Measurements from ENCODE around the gene SSH2. TPM values are rescaled to one million over a fixed set of nuclear protein-coding genes. Genes with fewer than 3 reads are reported as not detected.

Gene SSH2
- total and polyA plus RNA-seq, 9 of the 15 experiments (the other 6 are each of a cell fraction or from before 2014, with no cell fraction given): 3.9 to 16.1 (median 10.2) TPM

DNA sequence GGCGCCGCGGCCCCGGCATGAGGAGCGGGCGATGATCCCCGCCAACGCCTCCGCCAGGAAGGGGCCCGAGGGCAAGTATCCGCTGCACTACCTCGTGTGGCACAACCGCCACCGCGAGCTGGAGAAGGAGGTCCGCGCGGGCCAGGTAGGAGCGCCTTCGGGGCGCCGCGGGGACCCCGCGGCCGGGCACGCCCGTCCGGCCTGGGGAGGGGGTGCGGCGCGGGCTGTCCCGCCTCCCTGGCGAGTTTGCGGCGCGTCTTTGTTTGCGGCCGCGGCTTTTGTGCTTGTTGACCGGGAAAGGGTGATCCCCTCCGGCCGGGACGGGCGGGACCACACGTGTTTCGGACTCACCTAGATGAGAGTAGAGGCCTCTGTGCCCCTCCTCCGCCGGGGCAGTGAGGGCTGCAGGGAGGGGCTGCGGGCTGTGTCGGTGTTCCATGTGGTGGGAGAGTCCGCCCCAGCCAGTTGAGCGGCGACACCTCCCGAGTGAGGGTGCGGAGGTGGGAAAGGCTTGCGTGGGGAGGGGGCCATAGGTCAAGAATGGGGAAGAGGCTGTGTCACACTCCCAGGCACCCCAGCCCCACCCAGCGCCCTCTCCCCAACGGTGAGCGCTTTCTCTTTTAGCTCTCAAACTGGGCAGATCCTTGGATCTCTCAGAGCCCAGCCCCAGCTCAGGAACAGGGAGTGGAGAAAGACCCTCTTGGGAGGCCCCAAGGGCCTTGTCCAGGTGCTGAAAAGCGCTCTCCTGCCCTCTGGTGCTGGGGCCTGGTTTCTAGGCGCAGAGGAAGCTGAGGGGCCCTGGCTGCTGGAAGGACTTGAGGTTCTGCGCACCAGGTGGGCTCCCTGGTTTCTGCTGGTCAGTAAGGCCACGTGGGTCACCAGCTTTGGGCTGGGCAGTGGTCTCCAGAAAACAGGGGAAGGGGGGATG lies 336.2 kb downstream of the SSH2 start (continued):
- TF ChIP-seq, protein P1, sequence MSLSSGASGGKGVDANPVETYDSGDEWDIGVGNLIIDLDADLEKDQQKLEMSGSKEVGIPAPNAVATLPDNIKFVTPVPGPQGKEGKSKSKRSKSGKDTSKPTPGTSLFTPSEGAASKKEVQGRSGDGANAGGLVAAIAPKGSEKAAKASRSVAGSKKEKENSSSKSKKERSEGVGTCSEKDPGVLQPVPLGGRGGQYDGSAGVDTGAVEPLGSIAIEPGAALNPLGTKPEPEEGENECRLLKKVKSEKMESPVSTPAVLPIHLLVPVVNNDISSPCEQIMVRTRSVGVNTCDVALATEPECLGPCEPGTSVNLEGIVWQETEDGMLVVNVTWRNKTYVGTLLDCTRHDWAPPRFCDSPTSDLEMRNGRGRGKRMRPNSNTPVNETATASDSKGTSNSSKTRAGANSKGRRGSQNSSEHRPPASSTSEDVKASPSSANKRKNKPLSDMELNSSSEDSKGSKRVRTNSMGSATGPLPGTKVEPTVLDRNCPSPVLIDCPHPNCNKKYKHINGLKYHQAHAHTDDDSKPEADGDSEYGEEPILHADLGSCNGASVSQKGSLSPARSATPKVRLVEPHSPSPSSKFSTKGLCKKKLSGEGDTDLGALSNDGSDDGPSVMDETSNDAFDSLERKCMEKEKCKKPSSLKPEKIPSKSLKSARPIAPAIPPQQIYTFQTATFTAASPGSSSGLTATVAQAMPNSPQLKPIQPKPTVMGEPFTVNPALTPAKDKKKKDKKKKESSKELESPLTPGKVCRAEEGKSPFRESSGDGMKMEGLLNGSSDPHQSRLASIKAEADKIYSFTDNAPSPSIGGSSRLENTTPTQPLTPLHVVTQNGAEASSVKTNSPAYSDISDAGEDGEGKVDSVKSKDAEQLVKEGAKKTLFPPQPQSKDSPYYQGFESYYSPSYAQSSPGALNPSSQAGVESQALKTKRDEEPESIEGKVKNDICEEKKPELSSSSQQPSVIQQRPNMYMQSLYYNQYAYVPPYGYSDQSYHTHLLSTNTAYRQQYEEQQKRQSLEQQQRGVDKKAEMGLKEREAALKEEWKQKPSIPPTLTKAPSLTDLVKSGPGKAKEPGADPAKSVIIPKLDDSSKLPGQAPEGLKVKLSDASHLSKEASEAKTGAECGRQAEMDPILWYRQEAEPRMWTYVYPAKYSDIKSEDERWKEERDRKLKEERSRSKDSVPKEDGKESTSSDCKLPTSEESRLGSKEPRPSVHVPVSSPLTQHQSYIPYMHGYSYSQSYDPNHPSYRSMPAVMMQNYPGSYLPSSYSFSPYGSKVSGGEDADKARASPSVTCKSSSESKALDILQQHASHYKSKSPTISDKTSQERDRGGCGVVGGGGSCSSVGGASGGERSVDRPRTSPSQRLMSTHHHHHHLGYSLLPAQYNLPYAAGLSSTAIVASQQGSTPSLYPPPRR (CRISPR knock-in tag; IDR thresholded peaks at IDR 0.05; ENCODE audit: borderline replicate concordance): no peak; the same call in 1 of the 2 replicates
- TF ChIP-seq, protein P2, sequence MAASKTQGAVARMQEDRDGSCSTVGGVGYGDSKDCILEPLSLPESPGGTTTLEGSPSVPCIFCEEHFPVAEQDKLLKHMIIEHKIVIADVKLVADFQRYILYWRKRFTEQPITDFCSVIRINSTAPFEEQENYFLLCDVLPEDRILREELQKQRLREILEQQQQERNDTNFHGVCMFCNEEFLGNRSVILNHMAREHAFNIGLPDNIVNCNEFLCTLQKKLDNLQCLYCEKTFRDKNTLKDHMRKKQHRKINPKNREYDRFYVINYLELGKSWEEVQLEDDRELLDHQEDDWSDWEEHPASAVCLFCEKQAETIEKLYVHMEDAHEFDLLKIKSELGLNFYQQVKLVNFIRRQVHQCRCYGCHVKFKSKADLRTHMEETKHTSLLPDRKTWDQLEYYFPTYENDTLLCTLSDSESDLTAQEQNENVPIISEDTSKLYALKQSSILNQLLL (CRISPR knock-in tag; IDR thresholded peaks at IDR 0.05; ENCODE audit: borderline replicate concordance): no peak
- TF ChIP-seq NR2F6 (CRISPR knock-in tag; IDR thresholded peaks at IDR 0.05) (no peak), SRSF3 (IDR thresholded peaks at IDR 0.05; ENCODE audit: insufficient read depth, low read length) (no peak), ZNF766 (CRISPR knock-in tag; conservative IDR thresholded peaks at IDR 0.05) (no peak), NCOA4 (IDR thresholded peaks at IDR 0.05; ENCODE audit: partially characterized antibody) (no peak)
- TF ChIP-seq, protein P3, sequence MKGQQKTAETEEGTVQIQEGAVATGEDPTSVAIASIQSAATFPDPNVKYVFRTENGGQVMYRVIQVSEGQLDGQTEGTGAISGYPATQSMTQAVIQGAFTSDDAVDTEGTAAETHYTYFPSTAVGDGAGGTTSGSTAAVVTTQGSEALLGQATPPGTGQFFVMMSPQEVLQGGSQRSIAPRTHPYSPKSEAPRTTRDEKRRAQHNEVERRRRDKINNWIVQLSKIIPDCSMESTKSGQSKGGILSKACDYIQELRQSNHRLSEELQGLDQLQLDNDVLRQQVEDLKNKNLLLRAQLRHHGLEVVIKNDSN (CRISPR knock-in tag; IDR thresholded peaks at IDR 0.05): peak; percentile 22; the same call in 1 of the 2 replicates
- TF ChIP-seq, protein P4, sequence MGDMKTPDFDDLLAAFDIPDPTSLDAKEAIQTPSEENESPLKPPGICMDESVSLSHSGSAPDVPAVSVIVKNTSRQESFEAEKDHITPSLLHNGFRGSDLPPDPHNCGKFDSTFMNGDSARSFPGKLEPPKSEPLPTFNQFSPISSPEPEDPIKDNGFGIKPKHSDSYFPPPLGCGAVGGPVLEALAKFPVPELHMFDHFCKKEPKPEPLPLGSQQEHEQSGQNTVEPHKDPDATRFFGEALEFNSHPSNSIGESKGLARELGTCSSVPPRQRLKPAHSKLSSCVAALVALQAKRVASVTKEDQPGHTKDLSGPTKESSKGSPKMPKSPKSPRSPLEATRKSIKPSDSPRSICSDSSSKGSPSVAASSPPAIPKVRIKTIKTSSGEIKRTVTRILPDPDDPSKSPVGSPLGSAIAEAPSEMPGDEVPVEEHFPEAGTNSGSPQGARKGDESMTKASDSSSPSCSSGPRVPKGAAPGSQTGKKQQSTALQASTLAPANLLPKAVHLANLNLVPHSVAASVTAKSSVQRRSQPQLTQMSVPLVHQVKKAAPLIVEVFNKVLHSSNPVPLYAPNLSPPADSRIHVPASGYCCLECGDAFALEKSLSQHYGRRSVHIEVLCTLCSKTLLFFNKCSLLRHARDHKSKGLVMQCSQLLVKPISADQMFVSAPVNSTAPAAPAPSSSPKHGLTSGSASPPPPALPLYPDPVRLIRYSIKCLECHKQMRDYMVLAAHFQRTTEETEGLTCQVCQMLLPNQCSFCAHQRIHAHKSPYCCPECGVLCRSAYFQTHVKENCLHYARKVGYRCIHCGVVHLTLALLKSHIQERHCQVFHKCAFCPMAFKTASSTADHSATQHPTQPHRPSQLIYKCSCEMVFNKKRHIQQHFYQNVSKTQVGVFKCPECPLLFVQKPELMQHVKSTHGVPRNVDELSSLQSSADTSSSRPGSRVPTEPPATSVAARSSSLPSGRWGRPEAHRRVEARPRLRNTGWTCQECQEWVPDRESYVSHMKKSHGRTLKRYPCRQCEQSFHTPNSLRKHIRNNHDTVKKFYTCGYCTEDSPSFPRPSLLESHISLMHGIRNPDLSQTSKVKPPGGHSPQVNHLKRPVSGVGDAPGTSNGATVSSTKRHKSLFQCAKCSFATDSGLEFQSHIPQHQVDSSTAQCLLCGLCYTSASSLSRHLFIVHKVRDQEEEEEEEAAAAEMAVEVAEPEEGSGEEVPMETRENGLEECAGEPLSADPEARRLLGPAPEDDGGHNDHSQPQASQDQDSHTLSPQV (IDR thresholded peaks at IDR 0.05): no peak
- TF ChIP-seq, protein P5, sequence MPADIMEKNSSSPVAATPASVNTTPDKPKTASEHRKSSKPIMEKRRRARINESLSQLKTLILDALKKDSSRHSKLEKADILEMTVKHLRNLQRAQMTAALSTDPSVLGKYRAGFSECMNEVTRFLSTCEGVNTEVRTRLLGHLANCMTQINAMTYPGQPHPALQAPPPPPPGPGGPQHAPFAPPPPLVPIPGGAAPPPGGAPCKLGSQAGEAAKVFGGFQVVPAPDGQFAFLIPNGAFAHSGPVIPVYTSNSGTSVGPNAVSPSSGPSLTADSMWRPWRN (IDR thresholded peaks at IDR 0.05; ENCODE audit: low read depth): no peak
- TF ChIP-seq, protein P6, sequence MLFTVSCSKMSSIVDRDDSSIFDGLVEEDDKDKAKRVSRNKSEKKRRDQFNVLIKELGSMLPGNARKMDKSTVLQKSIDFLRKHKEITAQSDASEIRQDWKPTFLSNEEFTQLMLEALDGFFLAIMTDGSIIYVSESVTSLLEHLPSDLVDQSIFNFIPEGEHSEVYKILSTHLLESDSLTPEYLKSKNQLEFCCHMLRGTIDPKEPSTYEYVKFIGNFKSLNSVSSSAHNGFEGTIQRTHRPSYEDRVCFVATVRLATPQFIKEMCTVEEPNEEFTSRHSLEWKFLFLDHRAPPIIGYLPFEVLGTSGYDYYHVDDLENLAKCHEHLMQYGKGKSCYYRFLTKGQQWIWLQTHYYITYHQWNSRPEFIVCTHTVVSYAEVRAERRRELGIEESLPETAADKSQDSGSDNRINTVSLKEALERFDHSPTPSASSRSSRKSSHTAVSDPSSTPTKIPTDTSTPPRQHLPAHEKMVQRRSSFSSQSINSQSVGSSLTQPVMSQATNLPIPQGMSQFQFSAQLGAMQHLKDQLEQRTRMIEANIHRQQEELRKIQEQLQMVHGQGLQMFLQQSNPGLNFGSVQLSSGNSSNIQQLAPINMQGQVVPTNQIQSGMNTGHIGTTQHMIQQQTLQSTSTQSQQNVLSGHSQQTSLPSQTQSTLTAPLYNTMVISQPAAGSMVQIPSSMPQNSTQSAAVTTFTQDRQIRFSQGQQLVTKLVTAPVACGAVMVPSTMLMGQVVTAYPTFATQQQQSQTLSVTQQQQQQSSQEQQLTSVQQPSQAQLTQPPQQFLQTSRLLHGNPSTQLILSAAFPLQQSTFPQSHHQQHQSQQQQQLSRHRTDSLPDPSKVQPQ (CRISPR knock-in tag; IDR thresholded peaks at IDR 0.05; ENCODE audit: borderline replicate concordance): no peak
